WTC11 (cell line): ENCODE data around the gene SLC34A1. TPM values are rescaled to one million over a fixed set of nuclear protein-coding genes. Genes with fewer than 3 reads are reported as not detected.

Experiments used
- ATAC-seq: fragments of 200-7000 bp; cut with Tn5 transposase; 2 replicates; pipeline ENCODE4 v1.10.0; 2021; ENCODE audit warnings: mild to moderate bottlenecking, moderate library complexity
- CTCF ChIA-PET: fragments of 300-600 bp; sonication (Branson Sonifier 250); formaldehyde crosslinking; loops from one replicate; lab custom pipeline; 2021; ENCODE audit warnings: antibody characterized with exemption; lab: Charles Lee
- POLR2A ChIA-PET: fragments of 350-600 bp; sonication (Branson Sonifier 250); formaldehyde crosslinking; loops from one replicate; lab custom pipeline; 2021; ENCODE audit warnings: antibody characterized with exemption; lab: Charles Lee
- DNase-seq: peaks from one replicate; pipeline ENCODE4 v3.0.0; 2021; ENCODE audit warnings: low spot score
- H3K27ac Mint-ChIP-seq: 2 replicates; pipeline ENCODE4 v1.8.0; 2021; ENCODE audit warnings: mixed read lengths
- H3K27me3 Mint-ChIP-seq: 2 replicates; pipeline ENCODE4 v1.8.0; 2021; ENCODE audit warnings: low read depth, mild to moderate bottlenecking, moderate library complexity, mixed read lengths
- H3K36me3 Mint-ChIP-seq: 2 replicates; pipeline ENCODE4 v1.8.0; 2021; ENCODE audit warnings: mixed read lengths
- H3K4me1 Mint-ChIP-seq: 2 replicates; pipeline ENCODE4 v1.8.0; 2022; ENCODE audit warnings: mixed read lengths
- H3K4me3 Mint-ChIP-seq: 2 replicates; pipeline ENCODE4 v1.8.0; 2021; ENCODE audit warnings: mild to moderate bottlenecking, moderate library complexity, mixed read lengths
- H3K9me3 Mint-ChIP-seq: 2 replicates; pipeline ENCODE4 v1.8.0; 2021; ENCODE audit warnings: mixed read lengths
- AR ChIP-seq: fragments of 250-450 bp; sonication (Bioruptor Pico); IDR thresholded peaks from 2 replicates; pipeline ENCODE4 v1.9.0; 2021; ENCODE audit warnings: mild to moderate bottlenecking
- CTCF ChIP-seq: fragments of 200-600 bp; IDR thresholded peaks from 2 replicates; pipeline ENCODE4 v1.8.0; 2022; ENCODE audit warnings: antibody characterized with exemption
- E2F4 ChIP-seq: sonication (generic); formaldehyde crosslinking; IDR thresholded peaks from 2 replicates; pipeline ENCODE4 v1.8.1; 2022; ENCODE audit warnings: low read depth, mild to moderate bottlenecking, moderate library complexity, missing genetic modification reagents, borderline replicate concordance
- ESRRA ChIP-seq: sonication (generic); formaldehyde crosslinking; IDR thresholded peaks from 2 replicates; pipeline ENCODE4 v1.8.1; 2022; ENCODE audit warnings: mild to moderate bottlenecking, missing genetic modification reagents, borderline replicate concordance
- FOXJ3 ChIP-seq: sonication (generic); formaldehyde crosslinking; IDR thresholded peaks from 2 replicates; pipeline ENCODE4 v1.9.0; 2021; ENCODE audit warnings: missing genetic modification reagents, mild to moderate bottlenecking, borderline replicate concordance
- FOXK1 ChIP-seq: sonication (generic); formaldehyde crosslinking; IDR thresholded peaks from 2 replicates; pipeline ENCODE4 v1.8.0; 2022; ENCODE audit warnings: mild to moderate bottlenecking, moderate library complexity, missing genetic modification reagents
- FOXP4 ChIP-seq: sonication (generic); formaldehyde crosslinking; IDR thresholded peaks from 2 replicates; pipeline ENCODE4 v1.8.0; 2022; ENCODE audit warnings: mild to moderate bottlenecking, missing genetic modification reagents
- HMGXB4 ChIP-seq: sonication (generic); formaldehyde crosslinking; IDR thresholded peaks from 2 replicates; pipeline ENCODE4 v1.8.1; 2023; ENCODE audit warnings: mild to moderate bottlenecking, moderate library complexity, missing genetic modification reagents
- IRF1 ChIP-seq: sonication (generic); formaldehyde crosslinking; IDR thresholded peaks from 2 replicates; pipeline ENCODE4 v1.8.0; 2023; ENCODE audit warnings: missing genetic modification reagents
- MAX ChIP-seq: sonication (generic); formaldehyde crosslinking; IDR thresholded peaks from 2 replicates; pipeline ENCODE4 v1.8.0; 2022; ENCODE audit warnings: mild to moderate bottlenecking, missing genetic modification reagents
- MYBL2 ChIP-seq: sonication (generic); formaldehyde crosslinking; IDR thresholded peaks from 2 replicates; pipeline ENCODE4 v1.8.1; 2023; ENCODE audit warnings: mild to moderate bottlenecking, moderate library complexity, missing genetic modification reagents
- NFE2L1 ChIP-seq: sonication (generic); formaldehyde crosslinking; IDR thresholded peaks from 2 replicates; pipeline ENCODE4 v1.8.1; 2023; ENCODE audit warnings: missing genetic modification reagents
- NFYB ChIP-seq: sonication (generic); formaldehyde crosslinking; conservative IDR thresholded peaks from 2 replicates; pipeline ENCODE4 v1.8.0; 2022; ENCODE audit warnings: low read depth, missing genetic modification reagents
- NR2C2 ChIP-seq: sonication (generic); formaldehyde crosslinking; IDR thresholded peaks from 2 replicates; pipeline ENCODE4 v1.8.0; 2022; ENCODE audit warnings: mild to moderate bottlenecking, missing genetic modification reagents
- SMAD3 ChIP-seq: sonication (generic); formaldehyde crosslinking; IDR thresholded peaks from 2 replicates; pipeline ENCODE4 v1.8.0; 2022; ENCODE audit warnings: missing genetic modification reagents, mild to moderate bottlenecking, borderline replicate concordance
- TEAD1 ChIP-seq: sonication (generic); formaldehyde crosslinking; IDR thresholded peaks from 2 replicates; pipeline ENCODE4 v1.8.0; 2022; ENCODE audit warnings: mild to moderate bottlenecking, missing genetic modification reagents
- TEAD4 ChIP-seq: sonication (generic); formaldehyde crosslinking; IDR thresholded peaks from 2 replicates; pipeline ENCODE4 v1.8.0; 2022; ENCODE audit warnings: mild to moderate bottlenecking, missing genetic modification reagents
- ZNF219 ChIP-seq: sonication (generic); formaldehyde crosslinking; IDR thresholded peaks from 2 replicates; pipeline ENCODE4 v1.8.0; 2023; ENCODE audit warnings: missing genetic modification reagents, mild to moderate bottlenecking, borderline replicate concordance
- ZNF263 ChIP-seq: sonication (generic); formaldehyde crosslinking; IDR thresholded peaks from 2 replicates; pipeline ENCODE4 v1.8.1; 2022; ENCODE audit warnings: low read depth, mild to moderate bottlenecking, moderate library complexity, missing genetic modification reagents
- total RNA-seq: library from RNA; stranded (reverse); gene quantifications from 3 replicates; pipeline ENCODE4 v1.2.3, GENCODE V29; 2021

Gene SLC34A1
- total RNA-seq, 1 experiment from 2014 or later, result not detected

- TF ChIP-seq FOXP4 (CRISPR knock-in tag) (0 out of 2 replicates have a peak, but pooled peaks have one; percentile 13), FOXK1 (CRISPR knock-in tag) (peak; percentile 75), AR (CRISPR knock-in tag) (0 out of 2 replicates have a peak, but pooled peaks have one; percentile 36), TEAD1 (CRISPR knock-in tag) (peak; percentile 62; the same call in 1 of the 2 replicates), TEAD4 (no peak)
Observed at GRCh38 chr5:177425801-177426565, 41.7 kb downstream of the SLC34A1 start (continued).

- Mint-ChIP-seq H3K4me1 (peaks cover 18% of the 10 kb centered on the region), H3K4me3 (peak within 1 kb of the TSS; percentile 84), H3K9me3 (no peaks in the 10 kb centered on the region), H3K27ac (peak within 1 kb of the TSS; percentile 98), H3K27me3 (peaks cover 5% of the 10 kb centered on the region), H3K36me3 (no peaks in the 10 kb centered on the region; the same call in 1 of the 2 replicates)
- DNase-seq (peak; percentile 44), ATAC-seq (no peak)
- POLR2A ChIA-PET, result interaction anchor here (0.5 to 2.2 kb wide), 19 partner anchors 11 to 129 kb away, joined by 3 to 19 read pairs (median 4); partner anchors contain the start of genes MXD3, PDLIM7, PRR7 and RGS14
- CTCF ChIA-PET, result interaction anchor here (0.6 to 9.4 kb wide), 26 partner anchors 10 to 754 kb away, joined by 3 to 95 read pairs (median 6); partner anchors contain the start of gene PFN3
- TF ChIP-seq ZNF219 (CRISPR knock-in tag), result no peak
- TF ChIP-seq NR2C2 (CRISPR knock-in tag), result no peak
- peak; percentile 54; the same call in 1 of the 2 replicates for TF ChIP-seq HMGXB4
- no peak; the same call in 1 of the 2 replicates for TF ChIP-seq NFYB
- TF ChIP-seq FOXJ3 (CRISPR knock-in tag), result no peak
- TF ChIP-seq MYBL2 (CRISPR knock-in tag), result peak; percentile 27; the same call in 1 of the 2 replicates
- no peak for TF ChIP-seq ESRRA (CRISPR knock-in tag)
- TF ChIP-seq CTCF, result no peak
- TF ChIP-seq E2F4 (CRISPR knock-in tag), result no peak
- TF ChIP-seq MAX (CRISPR knock-in tag), result 0 out of 2 replicates have a peak, but pooled peaks have one; percentile 38
- no peak for TF ChIP-seq SMAD3
- no peak for TF ChIP-seq IRF1 (CRISPR knock-in tag)
- TF ChIP-seq ZNF263 (CRISPR knock-in tag), result no peak
- no peak for TF ChIP-seq NFE2L1 (CRISPR knock-in tag)
Observed at GRCh38 chr5:177426566-177427210, 42.5 kb downstream of the SLC34A1 start, which contains the start of gene GRK6. GRK6 (plus strand) TSS chr5:177426676; CDS start chr5:177426846, 170 bp downstream.
